ENCODE measurements around the gene UNKL.

UNKL gene

GRCh38 chr16:1375741-1376410 lies 38.6 kb downstream of the UNKL start:
- no peak for DNase-seq

GRCh38 chr16:1375298-1375640 lies 39.2 kb downstream of the UNKL start:
- DNase-seq, result no peak

- DNase-seq, result no peak
These were observed 39.8 kb downstream of the UNKL start for GRCh38 chr16:1374418-1375297.

GRCh38 chr16:1372292-1372950 lies 42.1 kb downstream of the UNKL start:
- DNase-seq, result no peak

GRCh38 chr16:1371054-1371978 lies 43.2 kb downstream of the UNKL start:
- DNase-seq, result no peak

GRCh38 chr16:1367486-1368174 lies 46.9 kb downstream of the UNKL start:
- DNase-seq, result no peak

- no peak for DNase-seq
These were observed 47.7 kb downstream of the UNKL start for GRCh38 chr16:1366712-1367299.

- no peak for DNase-seq
These were observed 48.3 kb downstream of the UNKL start for GRCh38 chr16:1366060-1366711.

GRCh38 chr16:1364510-1364909 lies 50.0 kb downstream of the UNKL start:
- DNase-seq, result no peak

- DNase-seq, result no peak
These were observed 50.9 kb downstream of the UNKL start for GRCh38 chr16:1363501-1364041.

GRCh38 chr16:1362807-1363206 lies 51.7 kb downstream of the UNKL start:
- DNase-seq, result no peak

GRCh38 chr16:1361685-1362360 lies 52.7 kb downstream of the UNKL start:
- DNase-seq, result no peak

- no peak for DNase-seq
These were observed 56.5 kb downstream of the UNKL start for GRCh38 chr16:1357906-1358566.

GRCh38 chr16:1356061-1356900 lies 58.2 kb downstream of the UNKL start:
- no peak for DNase-seq

- DNase-seq, result no peak
These were observed 58.9 kb downstream of the UNKL start for GRCh38 chr16:1355591-1355990.

GRCh38 chr16:1354815-1355540 lies 59.5 kb downstream of the UNKL start:
- DNase-seq, result no peak

GRCh38 chr16:1351582-1352362 lies 62.7 kb downstream of the UNKL start, which contains the start of the genes GNPTG and TSR3:
Gene GNPTG (plus strand): TSS chr16:1351931. CDS start chr16:1351966, 35 bp downstream.
Gene TSR3 (minus strand): TSS chr16:1351878. CDS start chr16:1351804, 74 bp downstream.
- peak; percentile 82 for DNase-seq

All from right kidney (tissue), 1 donor.